Naive B cell (primary cell): ENCODE results near the gene CCDC85B. TPM values are rescaled to one million over a fixed set of nuclear protein-coding genes. Genes with fewer than 3 reads are reported as not detected.

ENCODE experiments used
- ATAC-seq, 2 donors: fragments of 150-1000 bp; cut with Tn5 transposase; 2 replicates each; pipeline ENCODE4 v1.10.0; 2021; ENCODE audit warnings: low read depth in 2 of 2, mild to moderate bottlenecking in 2 of 2, moderate library complexity in 2 of 2
- DNase-seq: peaks from one replicate; pipeline ENCODE4 v3.0.0; 2022
- H3K27ac Mint-ChIP-seq, 6 donors: one replicate each; pipeline ENCODE4 v1.8.0; 2020 to 2022; ENCODE audit warnings: mild to moderate bottlenecking in 6 of 6, mixed read lengths in 6 of 6, moderate library complexity in 5 of 6, inconsistent platforms in 2 of 6
- H3K27me3 Mint-ChIP-seq, 3 donors: one replicate each; pipeline ENCODE4 v1.8.0; 2021 to 2022; ENCODE audit warnings: mixed read lengths in 3 of 3, mild to moderate bottlenecking in 1 of 3
- H3K36me3 Mint-ChIP-seq, 2 donors: one replicate each; pipeline ENCODE4 v1.8.0; 2020 to 2022; ENCODE audit warnings: mixed read lengths in 2 of 2, inconsistent platforms in 1 of 2, mild to moderate bottlenecking in 1 of 2
- H3K4me1 Mint-ChIP-seq, 3 donors: one replicate each; pipeline ENCODE4 v1.8.0; 2020 to 2022; ENCODE audit warnings: mixed read lengths in 3 of 3, inconsistent platforms in 1 of 3, mild to moderate bottlenecking in 1 of 3, moderate library complexity in 1 of 3
- H3K4me3 Mint-ChIP-seq, 8 donors: one replicate each; pipeline ENCODE4 v1.8.0; 2020 to 2022; ENCODE audit warnings: mild to moderate bottlenecking in 8 of 8, mixed read lengths in 8 of 8, moderate library complexity in 8 of 8, inconsistent platforms in 2 of 8
- H3K9me3 Mint-ChIP-seq, 7 donors: one replicate each; pipeline ENCODE4 v1.8.0; 2020 to 2022; ENCODE audit warnings: mixed read lengths in 7 of 7, mild to moderate bottlenecking in 5 of 7, inconsistent platforms in 2 of 7, moderate library complexity in 1 of 7
- polyA plus RNA-seq, 6 donors: library from polyadenylated mRNA; unstranded; fragments of 300-500 nt; fragmentation: Illumina TruSeq; gene quantifications; one replicate each; pipeline ENCODE4 v1.2.3, GENCODE V29; 2021; ENCODE audit warnings: low read depth in 6 of 6

Gene CCDC85B
- polyA plus RNA-seq, 6 donors from 2014 or later = 22.4 to 62.8 (median 45.3) TPM

GRCh38 chr11:65882120-65883057, 8.1 kb upstream of the CCDC85B start:
- ATAC-seq (no peak), DNase-seq (no peak)
- Mint-ChIP-seq H3K9me3 (no peaks in the 10 kb centered on the region), H3K4me1 (peaks cover 23 to 47% (median 33%) of the 10 kb centered on the region in 3 donors), H3K36me3 (peaks cover 0 to 4% of the 10 kb centered on the region in 2 donors), H3K27me3 (no peaks in the 10 kb centered on the region), H3K4me3 (peak overlapping the region in 1 of 8 donors; percentile 44), H3K27ac (peak overlapping the region in 2 of 6 donors; percentile 76 to 84)

- peak overlapping the region in 1 of 6 donors; percentile 76 for H3K27ac Mint-ChIP-seq
- H3K4me3 Mint-ChIP-seq = no peak overlapping the region
- ATAC-seq = no peak
- no peaks in the 10 kb centered on the region for H3K27me3 Mint-ChIP-seq
- DNase-seq = no peak
- peaks cover 0 to 4% of the 10 kb centered on the region in 2 donors for H3K36me3 Mint-ChIP-seq
- no peaks in the 10 kb centered on the region for H3K9me3 Mint-ChIP-seq
- peaks cover 30 to 52% (median 41%) of the 10 kb centered on the region in 3 donors for H3K4me1 Mint-ChIP-seq
These were observed 7.3 kb upstream of the CCDC85B start for GRCh38 chr11:65883058-65883761.

GRCh38 chr11:65883786-65884715, 6.4 kb upstream of the CCDC85B start:
- Mint-ChIP-seq H3K4me1 (peaks cover 37 to 58% (median 49%) of the 10 kb centered on the region in 3 donors), H3K9me3 (no peaks in the 10 kb centered on the region), H3K4me3 (peak overlapping the region in 2 of 8 donors; percentile 42 to 70), H3K27me3 (no peaks in the 10 kb centered on the region), H3K36me3 (peaks cover 0 to 4% of the 10 kb centered on the region in 2 donors), H3K27ac (peak overlapping the region in 3 of 6 donors; percentile 49 to 73 (median 69))
- ATAC-seq = no peak
- DNase-seq = no peak

- Mint-ChIP-seq H3K4me1 (peaks cover 43 to 60% (median 56%) of the 10 kb centered on the region in 3 donors), H3K4me3 (peak overlapping the region in 5 of 8 donors; percentile 15 to 70 (median 47)), H3K9me3 (no peaks in the 10 kb centered on the region), H3K36me3 (peaks cover 0 to 4% of the 10 kb centered on the region in 2 donors), H3K27ac (peak overlapping the region in 2 of 6 donors; percentile 69 to 73), H3K27me3 (no peaks in the 10 kb centered on the region)
- ATAC-seq = peak; percentile 49 to 54
- DNase-seq = peak; percentile 85
These were observed 5.8 kb upstream of the CCDC85B start for GRCh38 chr11:65884716-65885092.

GRCh38 chr11:65885231-65885630, 5.2 kb upstream of the CCDC85B start:
- Mint-ChIP-seq H3K4me1 (peaks cover 49 to 63% (median 61%) of the 10 kb centered on the region in 3 donors), H3K27me3 (no peaks in the 10 kb centered on the region), H3K27ac (peak overlapping the region in 4 of 6 donors; percentile 38 to 73 (median 61)), H3K36me3 (peaks cover 0 to 4% of the 10 kb centered on the region in 2 donors), H3K9me3 (no peaks in the 10 kb centered on the region), H3K4me3 (peak overlapping the region in 3 of 8 donors; percentile 47 to 70 (median 57))
- ATAC-seq (no peak), DNase-seq (no peak)

GRCh38 chr11:65885808-65886536, 4.5 kb upstream of the CCDC85B start:
- peaks cover 0 to 4% of the 10 kb centered on the region in 2 donors for H3K36me3 Mint-ChIP-seq
- no peak for DNase-seq
- no peak for ATAC-seq
- peak overlapping the region in 1 of 6 donors; percentile 48 for H3K27ac Mint-ChIP-seq
- H3K27me3 Mint-ChIP-seq = no peaks in the 10 kb centered on the region
- H3K4me3 Mint-ChIP-seq = peak overlapping the region in 6 of 8 donors; percentile 44 to 97 (median 93)
- H3K4me1 Mint-ChIP-seq = peaks cover 44 to 61% (median 60%) of the 10 kb centered on the region in 3 donors
- H3K9me3 Mint-ChIP-seq = no peaks in the 10 kb centered on the region

GRCh38 chr11:65886826-65887722, 3.4 kb upstream of the CCDC85B start:
- ATAC-seq (no peak), DNase-seq (no peak)
- Mint-ChIP-seq H3K36me3 (peaks cover 0 to 4% of the 10 kb centered on the region in 2 donors), H3K27ac (peak overlapping the region; percentile 24 to 100 (median 86)), H3K9me3 (no peaks in the 10 kb centered on the region), H3K4me3 (peak overlapping the region; percentile 90 to 98 (median 95)), H3K27me3 (no peaks in the 10 kb centered on the region), H3K4me1 (peaks cover 48 to 68% (median 66%) of the 10 kb centered on the region in 3 donors)

- H3K4me1 Mint-ChIP-seq = peaks cover 54 to 74% (median 73%) of the 10 kb centered on the region in 3 donors
- no peak for ATAC-seq
- no peak for DNase-seq
- H3K27me3 Mint-ChIP-seq = no peaks in the 10 kb centered on the region
- no peaks in the 10 kb centered on the region for H3K9me3 Mint-ChIP-seq
- peaks cover 0 to 4% of the 10 kb centered on the region in 2 donors for H3K36me3 Mint-ChIP-seq
- H3K27ac Mint-ChIP-seq = peak overlapping the region; percentile 24 to 100 (median 96)
- H3K4me3 Mint-ChIP-seq = peak overlapping the region; percentile 90 to 98 (median 95)
These were observed 2.7 kb upstream of the CCDC85B start for GRCh38 chr11:65887723-65888162.

GRCh38 chr11:65888163-65888814, 2.2 kb upstream of the CCDC85B start, which contains the start of gene FIBP:
TSS of gene FIBP (minus strand) at chr11:65888471. CDS start at chr11:65888418, 53 bp downstream.
- Mint-ChIP-seq H3K27me3 (no peaks in the 10 kb centered on the region), H3K4me1 (peaks cover 56 to 80% (median 78%) of the 10 kb centered on the region in 3 donors), H3K9me3 (no peaks in the 10 kb centered on the region), H3K27ac (peak within 1 kb of the TSS; percentile 96 to 100 (median 98)), H3K4me3 (peak within 1 kb of the TSS; percentile 90 to 98 (median 95)), H3K36me3 (peaks cover 0 to 4% of the 10 kb centered on the region in 2 donors)
- ATAC-seq (peak; percentile 47 to 53), DNase-seq (peak; percentile 89)

GRCh38 chr11:65891219-65892136, 1.0 kb downstream of the CCDC85B start:
- peak overlapping the region; percentile 47 to 96 (median 82) for H3K27ac Mint-ChIP-seq
- H3K4me3 Mint-ChIP-seq = peak overlapping the region; percentile 87 to 95 (median 92)
- no peak for DNase-seq
- H3K4me1 Mint-ChIP-seq = peaks cover 49 to 83% (median 72%) of the 10 kb centered on the region in 3 donors
- H3K9me3 Mint-ChIP-seq = no peaks in the 10 kb centered on the region
- H3K27me3 Mint-ChIP-seq = no peaks in the 10 kb centered on the region
- no peak for ATAC-seq
- no peaks in the 10 kb centered on the region for H3K36me3 Mint-ChIP-seq
